ENCODE results near the gene SS18L1. TPM values are rescaled to one million over a fixed set of nuclear protein-coding genes. Genes with fewer than 3 reads are reported as not detected.
A peak's percentile ranks its signal among the peaks of the same experiment; 100 is the strongest.

SS18L1 gene
- total and polyA plus RNA-seq, 2 experiments from 2014 or later = 6.5 to 32.6 TPM

- Histone ChIP-seq H3K9me2 (ENCODE audit: insufficient read depth) (no peaks in the 10 kb centered on the region), H3K79me2 (replicated peaks; ENCODE audit: insufficient read depth) (peaks cover 73% of the 10 kb centered on the region), H3K4me2 (peak overlapping the region; percentile 57; the same call in 1 of the 2 replicates), H4K20me1 (replicated peaks; ENCODE audit: insufficient read depth) (peaks cover 27% of the 10 kb centered on the region), H3K4me3 (no peak overlapping the region), H3K27ac (ENCODE audit: low read depth) (0 out of 2 replicates have a peak overlapping the region, but pooled peaks have one; percentile 87), H3K36me3 (ENCODE audit: insufficient read depth) (no peaks in the 10 kb centered on the region; the same call in 1 of the 2 replicates), H2AFZ (no peak overlapping the region), H3K4me1 (ENCODE audit: insufficient read depth) (peaks cover 23% of the 10 kb centered on the region), H3K27me3 (ENCODE audit: insufficient read depth) (no peaks in the 10 kb centered on the region), H3F3A (replicated peaks; ENCODE audit: low read depth) (peaks cover 10% of the 10 kb centered on the region; the same call in 1 of the 2 replicates)
- peak; percentile 15 for ATAC-seq
- Mint-ChIP-seq H3K4me1 (peaks cover 35% of the 10 kb centered on the region), H3K4me3 (no peak overlapping the region; the same call in 2 of the 3 replicates), H3K9me3 (peaks cover 7% of the 10 kb centered on the region; the same call in 2 of the 3 replicates), H3K27ac (peak overlapping the region; percentile 29; the same call in 1 of the 2 replicates), H3K27me3 (ENCODE audit: insufficient read depth, low read depth, poor library complexity) (peaks cover 9% of the 10 kb centered on the region), H3K36me3 (ENCODE audit: low read depth) (peaks cover 47% of the 10 kb centered on the region)
- peak; percentile 27 for DNase-seq (ENCODE audit: low spot score)
- TF ChIP-seq JUNB (IDR thresholded peaks at IDR 0.05; ENCODE audit: unreplicated experiment) (no peak), CTCF (conservative IDR thresholded peaks at IDR 0.05; ENCODE audit: low read depth in 2 of 2) (peak in 1 of 2 experiments; percentile 9; a peak in 1 of 4 replicates)
Observed at GRCh38 chr20:62156254-62156556, 12.6 kb downstream of the SS18L1 start.

- H3F3A ChIP-seq (replicated peaks; ENCODE audit: low read depth) = peaks cover 10% of the 10 kb centered on the region; the same call in 1 of the 2 replicates
- Mint-ChIP-seq H3K4me3 (no peak overlapping the region; the same call in 2 of the 3 replicates), H3K27me3 (ENCODE audit: insufficient read depth, low read depth, poor library complexity) (peaks cover 9% of the 10 kb centered on the region), H3K9me3 (peaks cover 7% of the 10 kb centered on the region; the same call in 2 of the 3 replicates), H3K4me1 (peaks cover 31% of the 10 kb centered on the region), H3K36me3 (ENCODE audit: low read depth) (peaks cover 51% of the 10 kb centered on the region), H3K27ac (no peak overlapping the region)
- no peaks in the 10 kb centered on the region; the same call in 1 of the 2 replicates for H3K36me3 ChIP-seq (ENCODE audit: insufficient read depth)
- H3K27ac ChIP-seq (ENCODE audit: low read depth) = peak overlapping the region; percentile 87; the same call in 1 of the 2 replicates
- no peak overlapping the region for H2AFZ ChIP-seq
- no peak overlapping the region for H3K4me3 ChIP-seq
- TF ChIP-seq CTCF (conservative IDR thresholded peaks at IDR 0.05; ENCODE audit: low read depth in 2 of 2) (peak; percentile 69 to 78), JUNB (IDR thresholded peaks at IDR 0.05; ENCODE audit: unreplicated experiment) (no peak), EZH2phosphoT487 (IDR thresholded peaks at IDR 0.05; ENCODE audit: unreplicated experiment) (no peak)
- peak; percentile 90 for ATAC-seq
- H3K79me2 ChIP-seq (replicated peaks; ENCODE audit: insufficient read depth) = peaks cover 69% of the 10 kb centered on the region
- no peaks in the 10 kb centered on the region for H3K9me2 ChIP-seq (ENCODE audit: insufficient read depth)
- peaks cover 23% of the 10 kb centered on the region for H3K4me1 ChIP-seq (ENCODE audit: insufficient read depth)
- DNase-seq (ENCODE audit: low spot score) = peak; percentile 87
- H3K4me2 ChIP-seq = peak overlapping the region; percentile 57; the same call in 1 of the 2 replicates
- H4K20me1 ChIP-seq (replicated peaks; ENCODE audit: insufficient read depth) = peaks cover 27% of the 10 kb centered on the region
- H3K27me3 ChIP-seq (ENCODE audit: insufficient read depth) = no peaks in the 10 kb centered on the region
Observed at GRCh38 chr20:62156592-62157386, 13.2 kb downstream of the SS18L1 start.
